HG02610 (cell line): ENCODE results near the gene ZNF675.
"Not testable (repeated sequence)": the region's sequence is repeated elsewhere in the genome, so short reads cannot be mapped to it uniquely, and the experiment has no call there.

Experiments
- ATAC-seq: cut with Tn5 transposase; IDR thresholded peaks from one replicate; pipeline ENCODE4 v1.9.1; 2021; ENCODE audit warnings: mild to moderate bottlenecking, moderate library complexity; ENCODE audit not compliant: unreplicated experiment

Gene ZNF675

DNA sequence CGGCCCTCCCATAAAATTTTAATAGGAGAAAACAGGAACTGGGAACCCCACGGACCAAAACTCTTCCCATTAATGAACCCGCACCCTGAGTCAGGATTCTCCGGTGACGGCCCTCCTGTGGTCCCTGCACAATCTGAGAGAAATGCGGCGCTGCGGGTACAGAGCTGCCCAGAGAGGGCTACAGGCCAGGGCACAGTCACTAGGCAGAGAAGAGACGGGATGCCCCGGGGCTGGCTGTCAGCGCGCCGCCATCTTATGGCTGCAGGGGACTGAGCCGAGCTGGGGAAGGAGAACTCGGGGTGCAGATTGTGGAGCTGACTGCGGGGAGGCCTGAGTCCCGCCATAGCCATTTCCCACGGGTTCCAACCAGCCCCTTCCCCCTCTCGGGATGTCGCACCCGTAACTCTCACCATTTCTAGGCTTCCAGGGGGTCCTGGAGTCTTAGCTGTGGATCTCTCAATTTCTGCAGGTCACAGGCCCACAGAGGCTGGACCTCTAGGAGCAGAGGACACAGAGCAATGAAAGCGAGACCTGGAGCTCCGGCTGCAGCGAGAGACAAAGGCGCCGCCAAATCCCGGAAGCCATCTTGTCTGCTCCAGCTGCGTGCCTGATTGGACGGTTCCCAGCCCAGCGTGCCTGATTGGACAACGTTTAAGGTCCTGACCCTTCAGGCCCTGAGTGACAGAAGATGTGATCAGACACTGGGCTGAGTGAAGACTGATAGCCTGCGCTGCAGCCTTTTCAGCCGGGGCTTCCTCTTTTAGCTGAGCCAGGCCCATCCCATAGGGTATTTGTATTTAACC is at the start of gene ZNF675:
Gene ZNF675, minus strand, starts transcription at position 592 of the 803 bp plus-strand sequence. Its CDS starts 179 bp downstream, at position 413.
- ATAC-seq = peak; percentile 91

DNA sequence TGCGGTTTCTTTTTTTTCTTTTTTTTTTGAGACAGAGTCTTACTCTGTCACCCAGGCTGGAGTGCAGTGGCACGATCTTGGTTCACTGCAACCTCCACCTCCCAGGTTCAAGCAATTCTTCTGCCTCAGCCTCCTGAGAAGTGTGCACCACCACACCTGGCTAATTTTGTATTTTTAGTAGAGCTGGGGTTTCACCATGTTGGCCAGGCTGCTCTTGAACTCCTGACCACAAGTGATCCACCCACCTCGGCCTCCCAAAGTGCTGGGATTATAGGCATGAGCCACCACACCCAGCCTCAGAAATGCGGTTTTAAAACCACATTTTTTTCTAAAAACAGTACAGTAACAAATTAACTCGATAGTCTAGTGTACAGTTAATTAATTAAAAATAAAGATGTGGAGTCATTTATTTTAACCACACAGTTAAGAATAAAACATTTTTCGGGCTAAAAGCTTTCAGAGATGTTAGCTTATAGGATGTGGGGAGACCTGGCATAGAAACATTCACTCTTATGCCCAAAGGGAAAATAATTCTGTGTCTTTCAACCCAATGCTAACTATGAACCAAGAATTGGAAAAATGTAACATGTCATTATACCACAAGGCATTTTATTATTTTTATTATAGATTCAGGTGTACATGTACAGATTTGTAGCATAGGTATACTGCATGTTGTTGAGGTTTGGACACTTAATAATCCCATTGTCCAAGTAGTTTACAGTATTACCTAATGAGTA is 43.9 kb upstream of the ZNF675 start:
- ATAC-seq = not testable (repeated sequence)

- ATAC-seq = not testable (repeated sequence)
Measured at GRCh38 chr19:23724161-23724560, 37.1 kb upstream of the ZNF675 start.

- no peak for ATAC-seq
Measured at GRCh38 chr19:23718802-23719201, 31.8 kb upstream of the ZNF675 start.

- no peak for ATAC-seq
Measured at GRCh38 chr19:23716792-23717191, 29.8 kb upstream of the ZNF675 start.

DNA sequence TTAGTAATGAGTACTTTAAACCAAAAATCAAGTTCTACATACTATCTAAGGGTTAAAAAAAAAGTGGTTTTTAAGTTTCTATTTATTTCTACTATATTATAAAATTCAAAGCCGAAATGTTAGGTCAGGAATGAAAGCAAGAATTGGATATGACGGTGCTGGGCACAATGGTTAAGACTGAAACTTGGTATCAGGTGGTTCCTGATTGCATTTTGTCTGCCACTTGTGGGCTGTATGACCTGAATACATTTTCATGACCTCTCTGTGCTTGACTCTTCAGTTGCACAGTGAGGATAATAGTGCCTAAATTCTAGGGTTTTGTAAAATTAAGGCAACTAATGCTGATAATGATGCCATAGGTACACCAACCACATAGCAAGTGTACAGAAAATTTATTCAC is 22.3 kb upstream of the ZNF675 start:
- ATAC-seq = no peak

DNA sequence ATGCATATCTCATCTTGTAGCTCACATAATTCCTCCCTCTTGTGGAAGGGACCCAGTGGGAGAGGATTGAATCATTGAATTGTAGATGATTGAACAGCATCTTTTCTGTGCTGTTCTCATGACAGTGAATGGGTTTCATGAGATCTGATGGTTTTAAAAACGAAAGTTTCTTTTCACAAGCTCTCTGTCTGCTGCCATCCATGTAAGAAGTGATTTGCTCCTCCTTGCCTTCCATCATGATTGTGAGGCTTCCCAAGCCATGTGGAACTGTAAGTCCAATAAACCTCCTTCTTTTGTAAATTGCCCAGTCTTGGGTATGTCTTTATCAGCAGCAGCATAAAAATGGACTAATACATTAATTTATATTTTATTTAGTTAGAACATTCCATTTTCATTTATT is 19.6 kb upstream of the ZNF675 start:
- no peak for ATAC-seq

- no peak for ATAC-seq
Measured at GRCh38 chr19:23699521-23699860, 12.5 kb upstream of the ZNF675 start.

GRCh38 chr19:23698711-23699520 is 11.9 kb upstream of the ZNF675 start:
- no peak for ATAC-seq

GRCh38 chr19:23692937-23693336 is 5.9 kb upstream of the ZNF675 start:
- not testable (repeated sequence) for ATAC-seq

- ATAC-seq = no peak
Measured at GRCh38 chr19:23673132-23673531, 13.9 kb downstream of the ZNF675 start.

DNA sequence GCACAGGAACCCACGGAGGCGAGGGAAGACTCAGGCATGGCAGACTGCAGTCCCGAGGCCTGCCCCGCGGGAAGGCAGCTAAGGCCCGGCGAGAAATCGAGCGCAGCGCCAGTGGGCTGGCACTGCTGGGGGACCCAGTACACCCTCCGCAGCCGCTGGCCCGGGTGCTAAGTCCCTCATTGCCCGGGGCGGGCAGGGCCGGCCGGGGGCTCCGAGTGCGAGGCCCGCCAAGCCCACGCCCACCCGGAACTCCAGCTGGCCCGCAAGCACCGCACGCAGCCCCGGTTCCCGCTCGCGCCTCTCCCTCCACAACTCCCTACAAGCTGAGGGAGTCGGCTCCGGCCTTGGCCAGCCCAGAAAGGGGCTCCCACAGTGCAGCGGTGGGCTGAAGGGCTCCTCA is 18.4 kb downstream of the ZNF675 start:
- ATAC-seq = not testable (repeated sequence)

DNA sequence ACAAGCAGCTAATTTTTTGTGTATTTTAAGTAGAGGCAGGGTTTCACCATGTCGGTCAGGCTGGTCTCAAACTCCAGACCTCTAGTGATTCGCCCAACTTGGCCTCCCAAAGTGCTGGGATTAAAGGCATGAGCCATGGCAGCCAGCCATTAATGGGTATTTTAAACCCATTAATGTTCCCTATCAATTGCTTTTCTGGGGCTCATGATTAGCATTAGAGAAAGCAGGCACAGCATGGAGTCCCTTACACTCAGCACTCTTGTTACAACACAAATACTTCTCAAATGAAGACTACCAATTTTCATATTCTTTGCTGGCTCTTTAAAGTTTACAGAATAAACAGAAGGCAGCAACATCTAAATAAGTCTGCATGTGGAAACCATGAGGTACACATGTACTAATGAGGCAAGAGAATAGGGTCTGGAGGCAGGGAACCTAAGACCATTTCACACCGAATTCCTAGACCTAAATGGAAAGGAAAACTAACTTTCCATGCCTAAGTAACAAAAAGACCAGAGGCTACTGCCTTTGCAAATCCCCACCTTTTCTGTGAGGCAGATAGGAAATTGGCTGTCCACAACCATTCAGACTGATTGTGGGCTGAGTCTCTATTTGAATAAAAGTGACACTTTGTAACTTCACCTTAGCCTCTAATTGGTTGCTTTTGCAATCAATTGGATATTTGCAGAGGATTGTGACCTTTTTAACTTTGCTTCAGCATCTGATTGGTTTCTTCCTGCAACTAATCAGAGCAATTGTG is 21.2 kb downstream of the ZNF675 start:
- ATAC-seq = no peak

GRCh38 chr19:23649817-23650216 is 37.2 kb downstream of the ZNF675 start:
- not testable (repeated sequence) for ATAC-seq
